ENCODE data around the gene RASA3. TPM values are rescaled to one million over a fixed set of nuclear protein-coding genes. Genes with fewer than 3 reads are reported as not detected.

RASA3 gene
- total RNA-seq, 1 experiment from 2014 or later = 18.6 TPM

- Histone ChIP-seq H3K9me3 (ENCODE audit: control insufficient read depth in 1 of 2, insufficient read depth in 1 of 2, low read depth in 1 of 2, low read length in 2 of 2) (no peaks in the 10 kb centered on the region), H4K20me1 (ENCODE audit: insufficient read depth) (no peaks in the 10 kb centered on the region), H3K4me3 (replicated peaks in 1 of 2; ENCODE audit: low read depth in 1 of 2, low read length in 2 of 2) (no peak overlapping the region), H3K4me1 (ENCODE audit: control insufficient read depth in 1 of 2, insufficient read depth in 2 of 2, low read length in 2 of 2) (peaks cover 4 to 10% of the 10 kb centered on the region in 2 experiments; a peak in 3 of 4 replicates), H2AFZ (ENCODE audit: low read depth, low read length, poor library complexity, severe bottlenecking) (no peak overlapping the region), H3K4me2 (ENCODE audit: low read length) (no peak overlapping the region), H3K27ac (ENCODE audit: low read depth, low read length) (no peak overlapping the region; the same call in 1 of the 2 replicates), H3K36me3 (ENCODE audit: control insufficient read depth in 1 of 2, insufficient read depth in 2 of 2, low read length in 2 of 2) (no peaks in the 10 kb centered on the region), H3K9me2 (ENCODE audit: insufficient read depth) (no peaks in the 10 kb centered on the region), H3K79me2 (ENCODE audit: insufficient read depth, low read length) (no peaks in the 10 kb centered on the region), H3K27me3 (ENCODE audit: insufficient read depth, low read length) (no peaks in the 10 kb centered on the region), H3K9ac (ENCODE audit: low read length) (no peak overlapping the region)
- RAD21 ChIA-PET (ENCODE audit: low non-redundant PET in 1 of 2, low total read pairs in 2 of 2, uncharacterized antibody in 2 of 2, unreplicated experiment in 2 of 2) = no interaction called here
- intact Hi-C loops (cut with micrococcal nuclease) = loop anchor here (10.0 kb wide), 1 partner anchor 186 kb away; no protein-coding TSS in a partner anchor
- TF ChIP-seq SIN3A (IDR thresholded peaks at IDR 0.05; ENCODE audit: low read depth) = no peak
- no peak for TF ChIP-seq ZFX (IDR thresholded peaks at IDR 0.05)
- TF ChIP-seq REST (IDR thresholded peaks at IDR 0.05; ENCODE audit: low read depth) = no peak
- no peak for TF ChIP-seq RAD21 (IDR thresholded peaks at IDR 0.05; ENCODE audit: low read depth)
- TF ChIP-seq MAX (IDR thresholded peaks at IDR 0.05) = no peak
- no peak for TF ChIP-seq ATF3 (IDR thresholded peaks at IDR 0.05)
- no peak for TF ChIP-seq EZH2phosphoT487 (IDR thresholded peaks at IDR 0.05; ENCODE audit: borderline replicate concordance)
- TF ChIP-seq CBX3 (IDR thresholded peaks at IDR 0.05; ENCODE audit: low read depth) = no peak
- no peak for TF ChIP-seq EZH2 (IDR thresholded peaks at IDR 0.05)
- TF ChIP-seq ELF1 (IDR thresholded peaks at IDR 0.05; ENCODE audit: borderline replicate concordance, low read depth) = no peak
- TF ChIP-seq ZBTB33 (IDR thresholded peaks at IDR 0.05; ENCODE audit: extremely low read depth, insufficient replicate concordance, low read length) = no peak
- TF ChIP-seq FOSL1 (IDR thresholded peaks at IDR 0.05; ENCODE audit: low read depth) = no peak
- POLR2A ChIA-PET = no interaction called here
- ATAC-seq (no peak), DNase-seq (ENCODE audit: low read depth, low spot score) (no peak)
- CTCF ChIA-PET = no interaction called here
- BruUV-seq (replicated peaks) = no TSS peak
Measured at GRCh38 chr13:114140906-114141250, 8.5 kb upstream of the RASA3 start.

Measured in HCT116 (cell line).